Activated CD8-positive, alpha-beta memory T cell treated with anti-CD3 and anti-CD28 coated beads for 24 hours (primary cell): ENCODE results near the gene TXNIP.

Experiments used
- DNase-seq: peaks from one replicate; pipeline ENCODE4 v3.0.0-alpha.2; 2020

TXNIP gene

DNA sequence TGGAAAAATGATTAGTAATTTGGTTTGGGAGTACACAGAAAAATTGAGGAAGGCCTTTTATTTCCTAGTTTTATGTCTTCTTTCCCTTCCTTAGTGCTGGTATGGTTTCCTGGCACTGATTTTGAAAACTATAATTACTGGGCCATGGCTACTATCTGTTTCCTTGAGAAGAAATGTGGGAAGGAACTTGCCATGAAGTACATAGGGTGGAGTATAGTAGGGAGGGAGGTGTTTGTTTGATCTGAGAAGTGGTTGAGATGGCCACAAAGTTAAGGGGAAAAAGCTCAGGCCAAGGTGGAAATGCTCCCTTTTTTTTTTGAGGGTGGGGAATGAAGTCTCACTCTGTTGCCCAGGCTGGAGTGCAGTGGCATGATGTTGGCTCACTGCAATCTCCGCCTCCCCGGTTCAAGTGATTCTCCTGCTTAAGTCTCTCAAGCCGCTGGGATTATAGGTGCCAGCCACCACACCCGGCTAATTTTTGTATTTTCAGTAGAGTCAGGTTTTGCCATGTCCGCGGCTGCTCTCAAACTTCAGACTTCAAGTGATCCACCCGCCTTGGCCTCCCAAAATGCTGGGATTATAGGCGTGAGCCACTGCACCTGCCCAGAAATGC is 13.9 kb upstream of the TXNIP start:
- DNase-seq: no peak

DNA sequence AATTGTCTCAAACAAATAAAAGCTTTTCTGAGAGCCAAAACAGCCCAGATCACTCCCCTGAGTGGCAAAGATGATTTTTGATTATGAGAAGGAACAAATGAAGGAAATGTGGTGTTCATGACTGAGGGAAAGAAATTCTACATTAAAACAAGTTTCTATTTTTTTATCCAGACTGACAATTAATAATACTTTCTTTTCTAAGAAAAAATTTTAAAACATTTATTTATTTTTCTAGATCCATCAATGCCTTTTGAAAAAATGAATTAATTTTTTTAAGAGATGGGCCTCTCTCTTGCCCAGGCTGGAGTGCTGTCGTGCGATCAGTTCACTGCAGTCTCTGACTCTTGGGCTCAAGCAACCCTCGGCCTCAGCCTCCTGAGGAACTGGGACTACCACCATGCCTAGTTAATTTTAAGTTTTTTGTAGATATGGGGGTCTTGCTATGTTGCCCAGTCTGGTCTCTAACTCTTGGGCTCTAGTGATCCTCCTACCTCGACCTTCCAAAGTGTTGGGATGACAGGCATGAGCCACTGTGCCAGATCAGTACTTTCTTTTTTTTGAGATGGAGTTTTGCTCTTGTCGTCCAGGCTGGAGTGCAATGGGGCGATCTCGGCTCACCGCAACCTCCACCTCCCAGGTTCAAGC is 11.2 kb upstream of the TXNIP start:
- DNase-seq: no peak

DNA sequence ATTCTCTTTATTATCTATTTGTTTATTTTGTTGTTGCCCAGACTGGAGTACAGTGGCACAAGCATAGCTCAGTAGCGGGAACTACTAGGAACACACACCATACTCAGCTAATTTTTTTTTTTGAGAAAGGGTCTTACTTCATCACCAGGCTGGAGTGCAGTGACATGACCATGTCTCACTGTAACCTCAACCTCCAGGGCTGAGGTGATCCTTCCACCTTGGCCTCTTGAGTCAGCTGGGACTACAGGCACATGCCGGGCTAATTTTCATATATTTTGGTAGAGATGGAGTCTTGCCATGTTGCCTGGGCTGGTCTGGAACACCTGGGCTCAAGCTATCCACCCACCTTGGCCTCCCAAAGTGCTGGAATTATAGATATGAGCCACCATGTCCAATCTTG is 5.3 kb upstream of the TXNIP start:
- DNase-seq: no peak

DNA sequence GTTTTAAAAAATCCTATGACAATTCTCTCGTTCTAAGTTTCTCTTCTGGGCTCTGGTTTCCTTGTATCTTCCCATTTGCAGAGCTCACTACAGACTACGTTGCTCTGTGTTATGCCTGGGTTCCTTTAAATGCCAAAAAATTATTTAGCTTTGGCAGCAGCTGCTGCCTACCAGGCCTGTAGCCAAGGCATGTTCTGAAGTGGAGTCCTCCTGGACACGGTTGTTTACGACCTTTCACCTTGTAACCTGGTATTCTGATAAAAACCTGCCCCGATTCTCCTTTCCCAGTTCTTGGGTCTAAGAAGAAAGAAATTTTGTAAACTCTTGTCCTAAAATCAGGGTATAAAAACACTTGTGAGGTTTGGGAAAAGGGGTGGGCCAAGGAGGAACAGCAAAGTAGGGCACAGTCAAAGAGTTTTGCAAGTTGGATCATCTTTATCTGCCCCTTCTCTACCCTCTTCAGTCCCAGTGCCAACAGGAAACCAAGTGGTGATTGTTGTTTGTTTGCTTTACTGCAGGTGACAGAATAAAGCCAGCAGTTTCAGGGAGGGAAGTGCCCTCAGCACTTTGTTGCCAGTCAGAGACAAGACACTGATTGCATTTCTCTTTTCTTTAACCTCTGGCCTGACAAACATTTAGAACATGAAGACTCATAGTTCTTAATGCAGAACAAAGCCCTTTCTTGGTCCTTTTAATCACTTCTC is 3.1 kb upstream of the TXNIP start:
- no peak for DNase-seq

DNA sequence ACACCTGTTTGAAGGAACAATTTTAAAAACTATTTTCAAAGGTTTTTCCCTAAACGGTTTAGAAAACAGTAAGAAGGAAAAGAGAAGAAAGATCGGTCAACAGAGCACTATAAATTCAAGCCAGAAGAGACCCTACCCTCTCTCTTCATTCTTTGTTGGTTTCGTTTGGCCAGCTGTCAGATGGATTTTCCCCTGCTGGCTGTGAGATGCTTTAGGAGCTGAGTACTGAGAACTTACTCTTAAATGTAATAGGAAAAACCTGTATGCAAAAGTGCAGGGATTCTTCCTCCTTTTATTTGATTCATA is 1.3 kb upstream of the TXNIP start:
- no peak for DNase-seq

DNA sequence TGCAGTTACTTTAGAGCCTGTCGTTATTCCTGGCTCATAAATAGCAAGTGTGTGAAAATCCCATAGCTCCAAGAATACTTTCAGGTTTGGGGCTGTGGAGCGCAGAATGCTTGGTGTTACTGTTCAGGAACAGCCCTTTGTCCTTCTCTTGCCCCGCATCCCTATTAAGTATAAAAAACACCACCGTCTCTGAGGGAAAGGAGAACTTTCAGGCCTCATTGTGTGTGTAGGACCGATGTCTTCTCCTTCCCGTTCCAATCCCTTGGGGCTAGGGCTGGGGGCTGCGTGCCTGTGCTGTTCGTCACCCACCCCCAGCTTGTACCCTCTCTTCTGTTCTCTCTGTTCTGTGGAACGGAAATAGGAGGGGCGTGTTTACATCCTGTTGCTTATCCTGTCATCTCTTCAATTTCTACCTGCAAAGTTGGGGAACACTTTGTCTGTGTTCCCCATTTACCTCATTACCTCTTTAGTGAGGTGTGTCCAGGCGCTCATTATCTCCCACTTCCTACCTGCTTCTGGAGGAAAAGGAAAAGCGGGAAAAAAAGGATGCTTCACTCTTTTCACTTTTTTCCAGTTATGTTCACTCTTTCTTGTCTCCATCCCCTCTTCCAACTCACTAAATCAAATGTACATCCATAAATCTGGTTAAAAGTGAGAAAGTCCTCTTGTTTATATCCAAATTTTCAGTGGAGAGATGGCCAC is 788 bp upstream of the TXNIP start:
- peak; percentile 82 for DNase-seq

DNA sequence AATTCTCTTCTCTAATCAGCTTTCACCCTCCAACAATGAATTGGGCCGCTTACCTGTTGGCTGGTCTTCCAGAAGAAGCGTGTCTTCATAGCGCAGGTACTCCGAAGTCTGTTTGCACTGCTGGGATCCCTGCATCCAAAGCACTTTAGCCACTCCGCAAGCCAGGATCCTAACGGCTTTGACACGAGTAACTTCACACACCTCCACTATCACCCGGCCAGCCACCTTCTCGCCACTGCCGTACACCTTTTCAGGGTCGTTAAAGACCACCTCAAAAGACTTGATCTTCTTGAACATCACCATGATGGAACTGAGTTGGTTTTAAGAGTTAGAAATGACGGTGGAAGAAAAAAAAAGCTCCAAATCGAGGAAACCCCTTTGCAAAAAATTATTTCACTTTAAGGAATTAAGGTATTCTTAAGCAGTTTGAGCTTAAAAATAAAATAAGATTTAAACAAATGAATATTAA is 381 bp downstream of the TXNIP start:
- peak; percentile 75 for DNase-seq

DNA sequence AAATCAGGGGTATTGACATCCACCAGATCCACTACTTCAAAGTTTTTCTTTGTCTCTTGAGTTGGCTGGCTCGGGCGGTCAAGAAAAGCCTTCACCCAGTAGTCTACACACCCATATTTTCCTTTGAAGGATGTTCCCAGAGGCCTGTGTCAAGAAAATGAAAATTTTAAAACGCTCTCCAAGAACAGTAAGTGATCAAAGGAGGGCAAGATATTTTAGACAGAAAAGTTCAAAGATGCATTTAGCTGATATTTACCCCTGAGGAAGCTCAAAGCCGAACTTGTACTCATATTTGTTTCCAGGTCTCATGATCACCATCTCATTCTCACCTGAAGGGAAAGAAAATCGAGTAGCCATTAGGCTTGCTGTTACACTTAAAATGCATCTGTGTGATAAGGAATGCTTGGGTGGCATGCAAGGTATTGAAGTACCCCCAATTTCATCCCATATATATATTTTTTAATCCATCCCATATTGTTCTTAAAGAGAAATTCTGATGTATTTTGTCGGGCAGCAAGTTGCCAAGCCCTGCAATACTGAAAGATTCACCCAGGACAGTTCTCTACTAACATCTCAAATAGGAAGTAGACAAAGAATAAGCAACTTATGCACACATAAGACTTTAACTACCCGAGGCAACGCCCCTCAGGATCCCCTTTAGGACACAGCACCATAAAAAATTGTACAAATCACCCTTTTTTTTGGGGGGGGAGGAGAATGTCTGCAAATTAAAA is 1.1 kb downstream of the TXNIP start:
- no peak for DNase-seq

DNA sequence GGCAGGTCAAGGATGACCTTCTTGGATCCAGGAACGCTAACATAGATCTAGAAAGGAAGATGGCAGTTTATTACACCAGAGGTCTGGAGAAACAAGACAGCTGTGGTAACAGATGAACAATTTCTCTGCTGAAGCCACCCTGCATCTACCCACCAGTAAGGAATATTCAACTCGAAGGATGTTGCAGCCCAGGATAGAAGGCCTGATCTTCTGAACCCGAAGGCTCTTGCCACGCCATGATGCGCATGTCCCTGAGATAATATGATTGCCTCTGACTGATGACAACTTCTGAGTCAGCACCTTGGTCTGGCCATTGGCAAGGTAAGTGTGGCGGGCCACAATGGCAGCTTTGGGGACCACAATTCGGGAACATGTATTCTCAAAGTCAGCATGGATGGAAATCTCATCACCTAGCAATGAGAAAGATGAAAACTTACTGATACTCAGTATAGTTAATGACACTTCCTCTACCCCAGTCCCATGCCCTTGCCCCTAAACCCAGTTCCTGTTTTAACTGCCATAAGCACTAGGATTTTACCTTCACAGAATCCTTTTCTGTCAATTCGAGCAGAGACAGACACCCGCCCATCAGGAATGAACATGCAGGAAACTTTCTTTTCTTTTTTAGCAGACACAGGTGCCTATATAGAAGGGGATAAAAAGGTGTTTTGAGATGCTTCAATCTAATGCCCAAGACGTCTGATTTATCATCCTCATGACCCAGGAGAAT is 1.8 kb downstream of the TXNIP start:
- peak; percentile 74 for DNase-seq

DNA sequence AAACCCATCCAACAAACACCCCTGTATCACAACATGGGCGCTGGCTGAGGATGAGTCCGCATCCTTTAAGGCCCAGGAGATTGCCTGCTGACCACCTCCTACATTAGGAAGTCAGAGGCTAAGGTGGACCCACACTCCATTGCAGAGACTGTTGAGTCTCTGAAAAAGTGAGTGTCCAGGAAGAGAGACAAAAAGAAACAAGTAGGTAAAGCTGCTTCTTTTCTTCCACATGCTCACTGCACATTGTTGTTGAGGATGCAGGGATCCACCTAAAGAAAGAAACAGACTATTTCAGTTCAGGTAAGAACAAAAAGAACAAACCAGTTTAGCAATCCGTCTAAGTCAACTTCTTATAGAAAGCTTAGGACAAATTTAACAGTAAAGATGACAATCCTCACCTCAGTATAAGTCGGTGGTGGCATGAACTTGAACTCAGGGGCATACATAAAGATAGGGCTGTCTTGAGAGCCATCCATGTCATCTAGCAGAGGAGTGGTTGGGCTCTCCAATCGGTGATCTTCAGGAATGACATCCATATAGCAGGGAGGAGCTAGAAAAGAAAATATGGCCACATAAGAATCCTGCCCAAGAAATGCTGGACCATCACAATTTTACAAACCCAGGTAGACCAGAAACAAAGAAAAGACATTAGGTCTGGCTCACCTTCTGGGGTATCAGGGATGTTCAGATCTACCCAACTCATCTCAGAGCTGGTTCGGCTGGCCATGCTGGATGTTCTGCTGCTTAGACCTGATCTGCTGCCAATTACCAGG is 2.6 kb downstream of the TXNIP start:
- no peak for DNase-seq

DNA sequence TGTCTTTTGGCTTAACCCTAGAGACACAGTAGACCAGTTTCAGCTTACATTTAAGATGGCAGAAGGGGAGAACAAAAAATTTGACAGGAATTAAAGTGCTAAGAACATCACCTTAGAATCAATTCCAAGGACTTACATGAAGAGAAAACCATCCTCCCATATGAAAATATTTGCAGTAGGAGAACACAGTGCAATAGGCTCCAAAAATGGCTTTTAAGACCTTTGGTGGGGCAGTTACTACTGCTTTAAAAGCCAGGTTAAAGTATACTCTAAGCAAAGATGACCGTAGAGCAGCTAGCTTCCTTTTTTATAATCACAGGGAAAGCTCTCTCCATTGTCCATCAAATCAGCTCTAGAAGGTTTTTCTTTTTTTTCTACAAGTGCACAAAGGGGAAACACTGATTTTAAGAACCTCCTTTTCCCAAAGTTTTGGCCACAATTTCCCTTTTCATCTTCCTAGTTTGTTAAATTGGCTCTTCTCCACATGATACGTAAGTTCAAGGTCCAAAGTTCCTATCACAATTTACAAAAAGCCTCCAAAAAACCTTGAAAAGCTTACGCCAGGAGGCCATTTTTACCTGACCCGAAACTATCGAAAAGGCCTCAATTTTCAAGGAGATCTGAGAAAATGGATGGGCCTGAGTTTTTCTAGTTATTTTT is 3.3 kb downstream of the TXNIP start:
- DNase-seq: no peak

DNA sequence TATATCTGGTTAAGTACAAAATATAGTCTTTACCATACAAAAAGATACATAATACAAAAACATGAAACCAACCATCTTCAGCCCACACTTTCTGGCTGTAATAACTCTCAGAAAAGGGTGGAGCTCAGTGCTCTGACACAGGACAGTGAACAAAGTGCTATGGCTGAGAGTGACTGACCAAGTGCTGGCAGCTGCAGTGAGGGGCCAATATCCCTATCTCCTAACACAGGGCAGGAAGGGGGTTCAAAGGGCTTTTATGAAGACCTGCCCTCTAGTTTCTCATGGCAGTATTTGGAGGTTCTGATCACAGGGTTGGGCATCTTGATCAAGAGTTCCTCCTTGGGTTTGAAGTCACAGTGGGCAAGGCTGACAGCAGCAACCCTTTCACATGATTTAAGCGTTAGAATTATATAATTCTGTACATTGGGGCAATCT is 3.9 kb downstream of the TXNIP start:
- no peak for DNase-seq

DNA sequence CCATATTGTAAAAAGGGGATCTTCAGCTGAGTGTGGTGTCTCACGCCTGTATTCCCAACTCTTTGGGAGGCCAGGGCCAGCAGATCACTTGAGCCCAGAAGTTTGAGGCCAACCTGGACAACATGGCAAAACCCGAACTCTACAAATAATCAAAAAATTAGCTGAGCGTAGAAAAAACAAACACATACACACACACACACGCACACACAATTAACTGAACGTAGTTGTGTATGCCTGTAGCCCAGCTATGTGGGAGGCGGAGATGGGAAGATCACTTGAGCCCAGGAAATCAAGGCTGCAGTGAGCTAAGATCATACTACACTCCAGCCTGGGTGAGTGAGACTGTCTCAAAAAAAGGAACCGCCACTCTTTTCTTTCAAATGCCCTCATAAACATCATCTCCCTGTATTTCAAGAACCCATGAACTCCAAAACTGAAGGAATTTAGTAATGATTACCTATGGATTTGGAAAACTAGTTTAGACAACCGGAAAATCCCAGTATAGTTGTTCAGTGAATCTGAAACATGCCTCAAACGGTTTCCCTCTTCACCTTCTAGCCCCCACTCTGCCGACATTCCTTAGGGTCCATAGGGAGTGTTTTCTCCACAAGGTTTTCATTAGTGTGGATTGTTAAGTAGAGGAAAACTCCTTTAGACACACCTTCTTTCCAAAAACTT is 4.5 kb downstream of the TXNIP start:
- DNase-seq: no peak

DNA sequence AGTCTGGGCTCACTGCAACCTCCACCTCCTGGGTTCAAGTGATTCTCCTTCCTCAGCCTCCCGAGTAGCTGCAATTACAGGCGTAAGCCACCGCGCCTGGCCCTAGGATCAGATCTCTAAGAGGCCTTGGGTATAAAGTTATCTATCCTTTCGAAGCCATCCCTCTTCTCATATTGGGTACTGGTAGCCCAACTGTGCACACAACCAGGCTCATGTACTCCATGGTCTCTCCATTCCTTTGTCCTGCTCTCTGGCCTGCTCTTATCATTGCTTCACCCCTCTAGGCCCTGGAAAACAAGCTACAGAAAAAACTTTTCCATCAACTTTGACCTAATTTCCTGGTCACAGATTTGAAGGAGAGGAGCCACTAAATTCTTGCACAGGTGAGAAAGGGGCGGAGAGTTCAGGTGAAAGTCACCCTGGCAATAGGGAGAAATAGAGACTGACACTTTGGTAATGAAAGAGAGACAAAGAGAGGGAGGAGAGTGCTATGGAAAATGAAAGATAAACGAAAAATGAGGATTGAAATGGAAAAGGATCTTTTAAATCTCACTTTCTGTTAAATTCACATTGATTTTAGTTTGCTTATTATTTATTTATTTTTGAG is 6.0 kb downstream of the TXNIP start:
- DNase-seq: no peak

DNA sequence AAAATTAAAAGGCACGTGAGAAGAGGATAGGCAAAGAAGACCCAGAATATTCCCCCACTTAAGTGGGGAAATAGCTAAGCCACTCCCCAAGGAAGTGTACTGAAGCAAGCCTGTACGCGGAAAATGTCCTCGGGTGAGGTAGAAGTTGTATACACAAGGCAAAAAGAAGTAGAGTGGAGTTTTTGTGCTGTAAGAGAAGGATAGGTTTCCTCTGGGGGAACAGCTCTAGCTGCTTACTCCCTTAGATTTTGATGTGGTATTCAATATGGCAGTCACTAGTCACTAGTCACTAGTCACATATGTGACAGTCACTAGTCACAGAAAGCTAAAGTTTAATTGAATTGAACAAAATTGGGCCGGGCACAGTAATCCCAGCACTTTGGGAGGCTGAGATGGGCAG is 7.6 kb downstream of the TXNIP start:
- no peak for DNase-seq

DNA sequence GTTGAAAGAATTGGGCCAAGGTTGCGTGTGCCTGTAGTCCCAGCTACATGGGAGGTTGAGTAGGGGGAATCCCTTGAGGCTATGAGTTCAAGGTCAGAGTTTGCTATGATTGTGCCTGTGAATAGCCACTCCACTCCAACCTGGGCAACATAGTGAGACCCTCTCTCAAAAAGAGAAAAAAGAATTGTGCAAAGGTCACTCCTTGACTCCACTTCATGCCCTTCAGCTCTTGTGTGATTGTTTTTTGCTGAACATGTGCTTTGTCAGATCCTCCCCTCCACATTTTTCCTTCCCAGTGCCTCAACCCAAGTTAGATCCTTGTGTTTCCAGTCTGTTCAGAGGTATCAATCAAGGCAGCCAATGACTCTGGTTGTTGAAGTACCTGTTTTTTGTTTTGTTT is 8.5 kb downstream of the TXNIP start:
- DNase-seq: no peak

DNA sequence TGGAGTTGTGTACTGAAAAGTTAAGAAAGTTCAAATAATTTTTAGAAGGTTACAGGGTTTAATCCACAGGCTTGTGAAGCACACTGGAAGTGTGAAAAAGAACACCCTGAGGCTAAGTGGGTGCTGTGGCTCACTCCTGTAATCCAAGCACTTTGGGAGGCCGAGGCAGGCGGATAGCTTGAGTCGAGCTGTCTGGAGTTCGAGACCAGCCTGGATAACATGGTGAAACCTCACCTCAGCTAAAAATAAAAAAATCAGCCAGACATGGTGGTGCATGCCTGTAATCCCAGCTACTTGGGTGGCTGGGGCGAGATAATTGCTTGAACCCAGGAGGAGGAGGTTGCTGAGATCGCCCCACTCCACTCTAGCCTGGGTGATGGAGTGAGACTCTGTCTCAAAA is 9.8 kb downstream of the TXNIP start:
- DNase-seq: no peak

DNA sequence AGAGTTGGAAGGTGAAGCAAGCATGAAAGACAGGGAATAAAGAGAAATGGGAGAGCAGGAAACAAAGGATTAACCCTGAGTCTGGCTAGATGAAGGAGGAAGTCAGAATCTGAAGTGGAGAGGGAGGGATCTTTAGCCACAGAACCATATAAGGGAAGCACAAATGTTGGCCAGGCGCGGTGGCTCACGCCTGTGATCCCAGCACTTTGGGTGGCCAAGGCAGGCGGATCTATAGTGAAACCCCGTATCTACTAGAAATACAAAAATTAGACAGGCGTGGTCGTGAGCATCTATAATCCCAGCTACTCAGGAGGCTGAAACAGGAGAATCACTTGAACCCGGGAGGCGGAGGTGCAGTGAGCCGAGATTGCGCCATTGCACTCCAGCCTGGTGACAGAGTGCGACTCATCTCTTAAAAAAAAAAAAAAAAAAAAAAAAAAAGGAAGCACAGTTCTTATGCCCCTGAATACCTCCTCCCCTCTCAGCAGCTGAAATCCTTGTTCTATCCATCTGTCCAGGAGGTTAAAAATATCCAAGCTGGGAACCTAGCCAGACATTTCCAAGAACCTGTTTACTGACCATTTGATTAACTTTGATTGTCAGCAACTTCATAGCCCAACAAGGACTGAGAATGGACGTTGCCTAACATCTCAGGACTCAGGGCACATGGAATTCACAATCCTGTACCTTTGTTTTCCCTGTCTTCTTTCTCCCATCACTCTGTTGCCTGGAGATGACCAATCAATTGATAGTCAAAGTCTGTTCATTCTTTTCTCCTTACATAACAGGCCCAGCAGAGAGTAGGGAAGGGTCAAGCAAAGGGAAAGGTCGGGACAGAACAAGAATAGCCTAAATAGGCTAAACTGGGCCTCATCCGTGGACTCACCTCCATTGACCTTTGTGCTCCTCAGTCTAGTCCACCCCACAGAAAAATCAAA is 10.6 kb downstream of the TXNIP start:
- DNase-seq: no peak

DNA sequence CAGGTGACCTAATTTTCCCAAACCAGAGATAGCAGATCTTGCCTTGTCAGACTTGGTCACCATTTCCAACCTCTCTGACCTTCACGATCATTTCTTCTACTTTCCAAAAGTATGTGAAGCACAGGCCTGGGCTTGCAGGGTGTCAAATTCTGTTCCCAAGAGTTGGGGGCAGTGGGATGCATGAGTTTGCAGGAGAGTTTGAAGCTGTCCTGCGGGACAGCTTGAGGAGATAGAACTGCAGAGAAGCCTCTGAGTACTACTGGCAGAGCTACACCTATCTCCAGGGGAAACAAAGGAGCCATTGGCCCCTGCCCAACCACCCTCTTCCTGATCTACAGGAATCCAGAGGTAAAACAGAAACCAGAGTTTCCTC is 11.3 kb downstream of the TXNIP start:
- no peak for DNase-seq
